ENCODE results near the gene ALK.

The ALK gene

GRCh38 chr2:29607038-29607420 is 314.4 kb downstream of the ALK start:
- no peak for DNase-seq (ENCODE audit: low spot score)

- DNase-seq (ENCODE audit: low spot score) = peak; percentile 81
Observed at GRCh38 chr2:29606104-29607037, 315.0 kb downstream of the ALK start.

GRCh38 chr2:29603341-29603740 is 318.0 kb downstream of the ALK start:
- DNase-seq (ENCODE audit: low spot score) = no peak

DNA sequence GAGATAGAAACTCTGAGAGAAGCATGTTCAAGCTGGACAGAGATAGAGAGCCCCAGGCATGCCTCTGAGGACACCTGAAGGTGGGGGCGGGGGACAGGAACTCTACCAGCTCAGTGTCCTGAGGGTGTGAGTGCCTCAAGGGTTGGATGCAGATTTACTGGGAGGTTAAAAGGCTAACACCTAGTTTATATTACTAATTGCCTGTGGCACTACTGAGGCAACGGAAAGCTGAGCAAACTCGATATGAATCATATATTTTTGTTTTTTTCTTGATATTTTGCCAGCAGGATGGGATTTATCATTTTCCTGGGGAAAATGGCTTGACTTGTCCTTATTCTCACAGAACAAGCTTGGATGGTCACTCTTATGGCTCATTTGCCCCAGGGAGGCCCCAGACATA is 319.5 kb downstream of the ALK start:
- no peak for DNase-seq (ENCODE audit: low spot score)

GRCh38 chr2:29601321-29601720 is 320.1 kb downstream of the ALK start:
- no peak for DNase-seq (ENCODE audit: low spot score)

- no peak for DNase-seq (ENCODE audit: low spot score)
Observed at GRCh38 chr2:29599946-29600345, 321.4 kb downstream of the ALK start.

DNA sequence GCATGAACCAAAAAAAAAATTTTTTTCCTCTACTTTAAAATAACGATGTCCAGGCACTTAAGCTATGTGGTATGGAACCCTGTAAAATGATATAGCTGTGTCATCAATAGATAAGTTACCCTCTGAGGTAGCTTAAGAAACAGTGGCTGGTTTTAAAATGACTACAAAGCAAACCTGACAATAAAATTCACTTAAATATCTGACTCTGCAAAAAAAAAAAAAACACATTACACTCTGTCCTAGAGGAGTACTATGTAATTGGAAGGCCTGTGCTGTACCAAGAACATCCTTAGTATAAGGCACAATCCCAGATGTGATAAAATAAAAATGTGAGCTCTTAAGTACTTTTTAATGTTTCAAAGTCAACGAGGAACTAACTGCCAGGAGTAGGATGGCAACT is 322.4 kb downstream of the ALK start:
- DNase-seq (ENCODE audit: low spot score) = no peak

DNA sequence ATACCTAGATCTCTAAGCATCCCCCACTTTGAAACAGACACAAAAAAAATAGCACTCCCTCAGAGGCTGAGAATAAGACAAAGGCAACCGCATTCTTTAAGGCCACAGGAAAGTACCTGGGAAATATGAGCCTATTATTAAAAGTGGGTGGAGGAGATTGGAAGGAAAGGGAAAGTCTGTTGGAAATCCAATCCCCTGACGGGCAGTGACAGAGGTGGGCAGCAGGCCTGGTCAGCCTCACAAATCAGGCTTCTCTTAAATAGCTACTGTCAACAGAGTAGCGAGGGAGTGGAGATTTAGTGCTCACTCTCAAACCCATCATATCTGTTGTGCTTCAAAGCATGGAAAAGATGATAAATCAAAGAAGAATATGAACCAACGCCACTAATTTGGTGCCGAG is 324.4 kb downstream of the ALK start:
- no peak for DNase-seq (ENCODE audit: low spot score)

- DNase-seq (ENCODE audit: low spot score) = no peak
Observed at GRCh38 chr2:29596584-29596983, 324.8 kb downstream of the ALK start.

- DNase-seq (ENCODE audit: low spot score) = no peak
Observed at GRCh38 chr2:29591600-29591999, 329.8 kb downstream of the ALK start.

DNA sequence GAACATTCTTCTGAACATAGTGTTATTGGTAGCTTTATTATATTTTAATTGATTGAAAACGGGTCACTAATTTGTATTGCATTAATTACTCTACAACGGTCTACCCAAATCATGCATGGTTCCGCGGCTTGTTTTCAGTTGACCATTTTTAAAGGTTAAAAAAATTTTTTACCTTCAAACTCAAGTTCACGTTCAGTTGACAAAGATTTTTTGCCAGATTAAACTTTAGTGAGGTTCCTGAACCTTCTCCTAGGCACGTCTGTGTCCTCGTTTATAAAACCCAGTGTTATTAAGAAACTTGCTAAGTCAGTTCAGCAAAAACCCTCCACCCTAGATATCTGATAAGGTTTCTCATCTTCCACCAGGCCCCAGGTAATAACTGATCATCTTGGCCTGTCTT is 331.2 kb downstream of the ALK start:
- DNase-seq (ENCODE audit: low spot score) = no peak

DNA sequence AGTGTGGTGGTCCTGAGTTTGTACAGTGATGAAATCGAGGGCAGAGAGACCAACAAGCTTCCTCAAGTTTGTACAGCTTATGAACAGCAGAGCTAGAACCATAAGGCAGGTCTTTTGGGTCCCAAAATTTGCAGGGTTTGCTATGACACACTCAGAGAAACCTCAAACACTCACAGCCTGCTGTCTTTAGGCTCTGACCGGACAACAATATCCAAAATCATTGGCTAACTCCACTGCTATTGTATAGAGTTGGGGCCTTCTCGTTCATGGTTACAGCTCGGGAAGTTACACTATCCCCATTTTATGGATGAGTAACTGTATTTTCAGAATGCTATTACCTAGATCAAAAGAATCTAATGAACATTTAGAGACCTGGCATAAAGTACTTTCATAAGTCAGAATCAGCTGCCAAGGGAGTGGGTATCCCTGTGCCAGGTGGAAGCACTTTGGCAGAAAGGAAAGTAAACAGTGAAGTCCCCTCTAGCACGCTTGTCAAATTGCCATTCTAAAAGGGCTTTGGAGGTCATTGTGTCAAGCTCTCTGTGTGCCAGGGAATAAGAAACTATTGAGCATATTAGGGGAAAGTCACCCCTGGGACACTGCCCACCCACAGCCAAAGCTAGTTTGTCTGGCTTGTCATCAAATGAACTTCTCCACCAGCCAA is 331.8 kb downstream of the ALK start:
- no peak for DNase-seq (ENCODE audit: low spot score)

DNA sequence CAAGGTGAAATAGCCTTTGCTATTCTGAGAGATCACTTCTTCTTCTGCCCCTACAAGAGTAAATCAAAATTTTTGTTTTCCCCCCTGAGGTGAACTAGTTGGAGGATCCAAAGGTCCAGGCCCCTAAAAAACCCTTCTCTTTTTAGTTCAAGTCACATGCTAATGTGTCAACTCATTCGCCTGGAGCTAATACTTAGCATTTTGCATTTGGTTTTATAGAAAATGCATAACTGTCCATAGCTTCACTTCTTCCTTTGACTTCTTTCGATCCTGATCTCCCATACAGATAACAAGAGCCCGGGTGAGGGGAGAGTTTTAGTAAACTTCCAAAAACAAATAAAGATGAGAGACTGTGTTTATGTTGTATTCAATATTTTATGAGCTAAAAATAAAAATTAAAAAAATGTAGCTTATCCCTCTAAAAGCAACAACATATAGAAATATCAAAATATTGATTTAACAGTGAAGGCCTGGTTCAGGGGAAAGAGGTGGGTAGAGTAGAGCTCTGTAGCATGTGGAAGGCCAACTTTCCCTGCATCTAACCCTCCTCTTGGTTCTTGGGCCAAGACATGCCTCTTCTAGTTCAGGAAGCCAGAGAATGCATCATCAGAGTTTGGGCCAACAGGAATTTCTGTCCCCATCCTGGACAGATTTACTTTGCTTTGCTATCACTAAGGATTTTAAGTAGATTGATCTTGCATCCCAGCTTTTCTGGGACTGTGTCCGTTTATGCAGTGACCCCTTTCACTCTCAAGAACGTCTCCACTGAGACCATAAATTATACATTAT is 333.8 kb downstream of the ALK start:
- DNase-seq (ENCODE audit: low spot score) = no peak

DNA sequence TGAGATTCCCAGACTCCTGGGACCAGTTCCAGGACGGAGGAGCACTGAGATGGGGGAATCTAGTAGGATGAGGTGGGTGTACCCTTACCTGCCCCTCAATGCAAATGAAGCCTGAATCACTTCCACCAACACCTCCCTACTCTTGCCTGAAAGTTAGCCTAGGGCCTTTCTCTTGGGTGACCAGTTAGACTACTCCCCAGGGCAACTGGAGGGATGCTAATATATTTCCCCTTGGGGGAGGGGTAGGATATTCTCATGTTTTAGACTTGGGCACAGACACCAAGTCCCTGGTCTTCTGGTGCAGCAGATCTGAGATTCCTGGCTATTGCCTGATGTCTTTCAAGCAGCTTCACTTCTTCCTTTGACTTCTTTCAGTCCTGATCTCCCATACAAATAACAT is 334.5 kb downstream of the ALK start:
- no peak for DNase-seq (ENCODE audit: low spot score)

- no peak for DNase-seq (ENCODE audit: low spot score)
Observed at GRCh38 chr2:29583548-29584156, 337.7 kb downstream of the ALK start.

- no peak for DNase-seq (ENCODE audit: low spot score)
Observed at GRCh38 chr2:29583104-29583503, 338.3 kb downstream of the ALK start.

- DNase-seq (ENCODE audit: low spot score) = no peak
Observed at GRCh38 chr2:29582062-29582461, 339.3 kb downstream of the ALK start.

DNA sequence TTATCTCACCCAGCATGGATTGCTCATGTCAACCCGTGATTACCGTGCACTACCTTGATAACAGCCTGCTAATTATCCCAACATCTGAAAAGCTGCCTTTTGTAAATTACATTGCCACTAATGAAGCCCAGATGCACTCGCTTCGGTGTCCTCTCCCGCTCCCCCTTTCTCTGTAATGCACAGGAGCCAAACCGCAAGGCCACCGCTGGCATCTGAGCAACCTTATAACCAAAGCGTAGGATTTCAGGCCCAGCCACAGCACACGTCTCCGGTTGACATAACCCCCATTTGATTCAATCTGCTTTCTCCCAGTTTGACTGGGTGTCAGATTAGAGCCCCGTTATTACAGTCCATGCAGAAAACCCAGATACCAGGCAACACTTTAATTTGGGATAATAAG is 341.2 kb downstream of the ALK start:
- DNase-seq (ENCODE audit: low spot score) = no peak

- DNase-seq (ENCODE audit: low spot score) = no peak
Observed at GRCh38 chr2:29579495-29580169, 341.8 kb downstream of the ALK start.

DNA sequence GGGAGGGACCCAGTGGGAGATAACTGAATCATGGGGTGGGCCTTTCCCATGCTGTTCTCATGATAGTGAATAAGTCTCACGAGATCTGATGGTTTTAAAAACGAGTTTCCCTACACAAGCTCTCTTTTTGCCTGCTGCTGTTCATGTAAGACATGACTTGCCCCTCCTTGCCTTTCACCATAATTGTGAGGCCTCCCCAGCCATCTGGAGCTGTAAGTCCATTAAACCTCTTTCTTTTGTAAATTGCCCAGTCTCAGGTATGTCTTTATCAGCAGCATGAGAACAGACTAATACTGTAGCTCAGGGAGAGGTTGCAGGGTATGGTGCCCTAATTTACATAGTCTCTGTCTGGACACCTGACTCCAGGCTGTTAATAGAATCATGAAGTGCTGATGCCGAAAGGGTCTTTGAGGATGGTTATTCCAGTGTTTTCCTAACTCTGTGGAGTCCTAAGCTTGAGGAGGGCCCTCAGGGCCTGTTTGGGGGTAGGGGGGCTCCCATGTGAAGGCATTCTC is 343.2 kb downstream of the ALK start:
- no peak for DNase-seq (ENCODE audit: low spot score)

GRCh38 chr2:29576231-29576630 is 345.2 kb downstream of the ALK start:
- no peak for DNase-seq (ENCODE audit: low spot score)

Measured in hepatic stellate cell (primary cell).